Tibial nerve (tissue), 4 donors: ENCODE measurements around the gene ARMCX2.

ENCODE experiments used
- CTCF ChIP-seq, 5 experiments: fragments of 200-600 bp in 3 of 5; fragments of 450-650 bp in 2 of 5; sonication (generic) in 3 of 5; IDR thresholded peaks; one replicate each; pipeline ENCODE4 v1.5.1; 2016 to 2019; ENCODE audit warnings: antibody characterized with exemption in 5 of 5, mild to moderate bottlenecking in 3 of 5, moderate library complexity in 2 of 5
- EP300 ChIP-seq, 2 donors: sonication (generic); formaldehyde crosslinking; IDR thresholded peaks; one replicate each; pipeline ENCODE4 v1.6.1; 2017; ENCODE audit warnings: antibody characterized with exemption in 2 of 2, mild to moderate bottlenecking in 1 of 2

GRCh38 chrX:101709384-101709783 is 49.7 kb upstream of the ARMCX2 start:
- TF ChIP-seq CTCF (IDR thresholded peaks at IDR 0.05): no peak
- no peak for TF ChIP-seq EP300 (IDR thresholded peaks at IDR 0.05)
